Measurements from ENCODE around the gene ENPP3.
"Not testable (repeated sequence)": the region's sequence is repeated elsewhere in the genome, so short reads cannot be mapped to it uniquely, and the experiment has no call there.

DNA sequence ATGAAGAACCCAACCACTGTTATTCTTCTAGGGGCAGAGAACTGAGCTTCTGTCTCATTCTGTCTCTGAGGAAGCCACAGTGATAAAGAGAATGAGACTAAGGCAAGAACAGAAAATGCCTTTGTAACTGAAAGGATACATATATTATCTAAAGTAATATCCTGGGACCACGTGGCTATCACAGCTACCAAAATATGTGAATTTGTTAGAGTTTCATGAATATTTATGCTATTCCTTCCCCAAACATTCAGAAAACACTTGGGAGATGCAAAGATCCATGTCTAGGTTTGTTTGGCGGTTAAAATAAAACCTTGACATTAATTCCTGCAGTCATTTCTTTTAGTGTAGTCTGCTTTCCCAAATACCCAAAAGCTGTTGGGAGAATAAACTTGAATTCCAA lies 66.8 kb downstream of the ENPP3 start:
- not testable (repeated sequence) for TF ChIP-seq EZH2 (IDR thresholded peaks at IDR 0.05; ENCODE audit: borderline replicate concordance); EZH2phosphoT487 (IDR thresholded peaks at IDR 0.05; ENCODE audit: low read depth, severe bottlenecking, unreplicated experiment)

Data from hepatocyte (in vitro differentiated cells).